H9 (cell line): ENCODE data around the gene PALM3. TPM values are rescaled to one million over a fixed set of nuclear protein-coding genes. Genes with fewer than 3 reads are reported as not detected.

Experiments
- DNase-seq: peaks from one replicate; pipeline ENCODE4 v3.0.0-alpha.2; 2017
- H2AFZ ChIP-seq: one replicate; pipeline ENCODE4 v1.6.1; 2013; ENCODE audit warnings: mild to moderate bottlenecking, low read length, control low read depth, moderate library complexity
- H2AK5ac ChIP-seq: 2 replicates; pipeline ENCODE4 v1.6.1; 2013; ENCODE audit warnings: low read length, control low read depth, mixed read lengths; ENCODE audit not compliant: insufficient read length
- H2BK120ac ChIP-seq: one replicate; pipeline ENCODE4 v1.6.1; 2013; ENCODE audit warnings: low read depth, mild to moderate bottlenecking, low read length, control low read depth, inconsistent platforms; ENCODE audit not compliant: poor library complexity, severe bottlenecking
- H2BK12ac ChIP-seq: 2 replicates; pipeline ENCODE4 v1.6.1; 2013; ENCODE audit warnings: low read length, control low read depth, mixed read lengths, low read depth; ENCODE audit not compliant: insufficient read length
- H2BK15ac ChIP-seq: 2 replicates; pipeline ENCODE4 v1.6.1; 2013; ENCODE audit warnings: low read depth, low read length, control low read depth
- H2BK20ac ChIP-seq: one replicate; pipeline ENCODE4 v1.6.1; 2013; ENCODE audit warnings: low read depth, mild to moderate bottlenecking, low read length, control low read depth, inconsistent platforms; ENCODE audit not compliant: poor library complexity, severe bottlenecking
- H2BK5ac ChIP-seq: 2 replicates; pipeline ENCODE4 v1.6.1; 2013; ENCODE audit warnings: low read length, control low read depth, mixed read lengths; ENCODE audit not compliant: insufficient read length
- H3K14ac ChIP-seq: 2 replicates; pipeline ENCODE4 v1.6.1; 2013; ENCODE audit warnings: low read length, control low read depth; ENCODE audit not compliant: insufficient read depth
- H3K18ac ChIP-seq: 2 replicates; pipeline ENCODE4 v1.6.1; 2013; ENCODE audit warnings: low read depth, mild to moderate bottlenecking, mixed read lengths, low read length, control low read depth; ENCODE audit not compliant: insufficient read length
- H3K23ac ChIP-seq: 2 replicates; pipeline ENCODE4 v1.6.1; 2013; ENCODE audit warnings: low read length, control low read depth, mixed read lengths, low read depth; ENCODE audit not compliant: insufficient read length
- H3K23me2 ChIP-seq: 2 replicates; pipeline ENCODE4 v1.6.1; 2013; ENCODE audit warnings: low read depth, mild to moderate bottlenecking, mixed read lengths, low read length, control low read depth; ENCODE audit not compliant: insufficient read length, poor library complexity, severe bottlenecking
- H3K27ac ChIP-seq: 2 replicates; pipeline ENCODE4 v1.5.1; 2013; ENCODE audit warnings: low read length, control low read depth, mixed read lengths, low read depth; ENCODE audit not compliant: insufficient read length
- H3K27me3 ChIP-seq: 2 replicates; pipeline ENCODE4 v1.6.1; 2013; ENCODE audit warnings: low read length, control low read depth, inconsistent platforms; ENCODE audit not compliant: insufficient read depth
- H3K4ac ChIP-seq: 2 replicates; pipeline ENCODE4 v1.6.1; 2013; ENCODE audit warnings: low read depth, mild to moderate bottlenecking, control low read depth, inconsistent platforms, low read length, moderate library complexity
- H3K4me1 ChIP-seq: 2 replicates; pipeline ENCODE4 v1.6.1; 2013; ENCODE audit warnings: low read length, control low read depth, inconsistent platforms; ENCODE audit not compliant: insufficient read depth
- H3K4me2 ChIP-seq: 2 replicates; pipeline ENCODE4 v1.6.1; 2013; ENCODE audit warnings: low read length, control low read depth, mixed read lengths; ENCODE audit not compliant: insufficient read length, insufficient read depth
- H3K56ac ChIP-seq: 2 replicates; pipeline ENCODE4 v1.6.1; 2013; ENCODE audit warnings: low read depth, mild to moderate bottlenecking, mixed read lengths, low read length, control low read depth; ENCODE audit not compliant: insufficient read length
- H3K79me1 ChIP-seq: 2 replicates; pipeline ENCODE4 v1.6.1; 2013; ENCODE audit warnings: low read depth, mild to moderate bottlenecking, moderate library complexity, low read length, control low read depth, inconsistent platforms; ENCODE audit not compliant: insufficient read depth, poor library complexity, severe bottlenecking
- H3K79me2 ChIP-seq: 2 replicates; pipeline ENCODE4 v1.6.1; 2013; ENCODE audit warnings: low read length, control low read depth, inconsistent platforms; ENCODE audit not compliant: insufficient read depth
- H3K9ac ChIP-seq: 2 replicates; pipeline ENCODE4 v1.6.1; 2013; ENCODE audit warnings: low read length, control low read depth, mixed read lengths; ENCODE audit not compliant: insufficient read length; ENCODE audit errors: extremely low read depth
- H3K9me3 ChIP-seq: one replicate; pipeline ENCODE4 v1.6.1; 2013; ENCODE audit warnings: low read depth, low read length, inconsistent platforms; ENCODE audit not compliant: control insufficient read depth
- H3T11ph ChIP-seq: one replicate; pipeline ENCODE4 v1.6.1; 2013; ENCODE audit warnings: mild to moderate bottlenecking, low read length, control low read depth, inconsistent platforms
- H4K20me1 ChIP-seq: one replicate; pipeline ENCODE4 v1.6.1; 2013; ENCODE audit not compliant: control insufficient read depth, insufficient read length, insufficient read depth
- H4K5ac ChIP-seq: 2 replicates; pipeline ENCODE4 v1.6.1; 2013; ENCODE audit warnings: low read depth, mild to moderate bottlenecking, mixed read lengths, low read length, control low read depth; ENCODE audit not compliant: insufficient read length
- H4K8ac ChIP-seq: replicated peaks from 2 replicates; pipeline ENCODE4 v1.6.1; 2013; ENCODE audit warnings: low read length, control low read depth, mixed read lengths, low read depth; ENCODE audit not compliant: insufficient read length
- H4K91ac ChIP-seq: 2 replicates; pipeline ENCODE4 v1.6.1; 2013; ENCODE audit warnings: low read depth, mild to moderate bottlenecking, moderate library complexity, mixed read lengths, low read length, control low read depth; ENCODE audit not compliant: insufficient read length
- H3K27ac Mint-ChIP-seq, 3 experiments: 2 replicates in 2 of 3; 3 replicates in 1 of 3; pipeline ENCODE4 v1.8.0; 2020 to 2021; ENCODE audit warnings: mixed read lengths in 3 of 3, mild to moderate bottlenecking in 1 of 3, moderate library complexity in 1 of 3
- H3K27me3 Mint-ChIP-seq: 2 replicates; pipeline ENCODE4 v1.8.0; 2021; ENCODE audit warnings: low read depth, mild to moderate bottlenecking, moderate library complexity, mixed read lengths
- H3K36me3 Mint-ChIP-seq, 3 experiments: 2 replicates in 2 of 3; 3 replicates in 1 of 3; pipeline ENCODE4 v1.8.0; 2020 to 2021; ENCODE audit warnings: low read depth in 3 of 3, mixed read lengths in 3 of 3; ENCODE audit not compliant: insufficient read depth in 1 of 3
- H3K4me1 Mint-ChIP-seq, 2 experiments: 2 replicates each; pipeline ENCODE4 v1.8.0; 2020; ENCODE audit warnings: mixed read lengths in 2 of 2
- H3K4me3 Mint-ChIP-seq, 2 experiments: 2 replicates in 1 of 2; 3 replicates in 1 of 2; pipeline ENCODE4 v1.8.0; 2020 to 2021; ENCODE audit warnings: mild to moderate bottlenecking in 2 of 2, mixed read lengths in 2 of 2, moderate library complexity in 1 of 2
- H3K9me3 Mint-ChIP-seq, 2 experiments: 2 replicates in 1 of 2; 3 replicates in 1 of 2; pipeline ENCODE4 v1.8.0; 2020; ENCODE audit warnings: mild to moderate bottlenecking in 2 of 2, mixed read lengths in 2 of 2, moderate library complexity in 1 of 2
- WGBS: extraction: QIAGEN DNeasy Blood & Tissue Kit; methylation state at CpG from one replicate; pipeline ENCODE4 v1.1.7; 2013; ENCODE audit warnings: missing lambda C conversion rate, low lambda C conversion rate, mixed read lengths; ENCODE audit not compliant: insufficient read length; ENCODE audit errors: extremely low coverage; 5-methylcytosine and 5-hydroxymethylcytosine counted together
- total RNA-seq: library from RNA; stranded (reverse); gene quantifications from 2 replicates; pipeline ENCODE4 v1.2.1, GENCODE V29; 2021
- TF ChIP-seq, protein P1 (sequence below): fragments of 200-600 bp; sonication (generic); conservative IDR thresholded peaks from 3 replicates; pipeline ENCODE4 v1.8.0; 2021; ENCODE audit warnings: antibody characterized with exemption, mild to moderate bottlenecking

The PALM3 gene
- total RNA-seq, 1 experiment from 2014 or later: 11.5 TPM

DNA sequence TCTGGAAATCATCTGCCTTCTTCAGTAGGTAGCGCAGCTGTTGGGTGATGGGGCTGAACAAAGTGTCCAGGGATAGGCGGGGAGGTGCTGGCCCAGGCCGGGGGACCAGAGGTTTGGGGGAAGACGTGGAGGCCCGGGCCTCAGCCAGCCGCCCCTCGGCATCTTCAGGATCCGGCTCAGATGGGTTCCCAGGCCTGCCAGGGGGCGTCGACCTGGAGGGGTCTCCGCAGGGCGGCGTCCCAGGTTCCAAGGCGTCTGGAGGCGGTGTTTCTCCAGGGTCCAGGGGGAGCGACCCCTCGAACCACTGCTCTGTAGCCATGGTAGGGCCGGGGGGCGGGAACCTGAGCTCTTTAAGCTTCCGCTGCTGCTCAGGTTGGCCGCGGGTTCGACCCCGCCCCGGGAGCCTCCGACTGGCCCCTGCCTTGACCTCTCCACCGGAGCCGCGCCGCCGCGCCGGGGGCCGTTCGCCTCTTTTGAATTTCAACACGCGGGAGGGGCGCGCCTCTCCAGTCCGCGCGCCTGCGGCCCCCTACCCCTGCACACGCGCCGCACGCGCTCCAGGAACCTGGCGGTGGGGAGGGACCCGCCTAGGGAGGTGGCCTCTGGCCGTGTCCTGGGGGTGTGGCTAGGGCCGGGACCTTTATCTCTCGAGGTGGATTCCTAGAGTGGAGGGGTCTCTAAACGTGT lies 23.6 kb upstream of the PALM3 start, which contains the start of gene C19orf67:
Gene C19orf67, minus strand, starts transcription at position 475 of the 687 bp plus-strand sequence. Its CDS starts 156 bp downstream, at position 319.
- Histone ChIP-seq H3K4me1 (no peaks in the 10 kb centered on the region; the same call in 1 of the 2 replicates), H3K79me2 (no peaks in the 10 kb centered on the region), H2BK120ac (no peak within 1 kb of the TSS), H3K27ac (no peak within 1 kb of the TSS), H3K23me2 (peaks cover 9% of the 10 kb centered on the region), H2AK5ac (no peak within 1 kb of the TSS), H3K4ac (no peak within 1 kb of the TSS), H2BK5ac (no peak within 1 kb of the TSS), H2BK15ac (no peak within 1 kb of the TSS), H4K8ac (no peak within 1 kb of the TSS), H3K56ac (no peak within 1 kb of the TSS), H2BK20ac (no peak within 1 kb of the TSS), H2AFZ (no peak within 1 kb of the TSS), H3K14ac (peak within 1 kb of the TSS; percentile 36; the same call in 1 of the 2 replicates), H4K20me1 (no peaks in the 10 kb centered on the region), H3K4me2 (no peak within 1 kb of the TSS), H2BK12ac (no peak within 1 kb of the TSS), H3K18ac (no peak within 1 kb of the TSS), H3K27me3 (no peaks in the 10 kb centered on the region), H3T11ph (no peak within 1 kb of the TSS), H3K79me1 (no peaks in the 10 kb centered on the region), H3K23ac (no peak within 1 kb of the TSS), H3K9me3 (no peaks in the 10 kb centered on the region), H4K91ac (no peak within 1 kb of the TSS), H4K5ac (no peak within 1 kb of the TSS), H3K9ac (no peak within 1 kb of the TSS)
- TF ChIP-seq, protein P1, sequence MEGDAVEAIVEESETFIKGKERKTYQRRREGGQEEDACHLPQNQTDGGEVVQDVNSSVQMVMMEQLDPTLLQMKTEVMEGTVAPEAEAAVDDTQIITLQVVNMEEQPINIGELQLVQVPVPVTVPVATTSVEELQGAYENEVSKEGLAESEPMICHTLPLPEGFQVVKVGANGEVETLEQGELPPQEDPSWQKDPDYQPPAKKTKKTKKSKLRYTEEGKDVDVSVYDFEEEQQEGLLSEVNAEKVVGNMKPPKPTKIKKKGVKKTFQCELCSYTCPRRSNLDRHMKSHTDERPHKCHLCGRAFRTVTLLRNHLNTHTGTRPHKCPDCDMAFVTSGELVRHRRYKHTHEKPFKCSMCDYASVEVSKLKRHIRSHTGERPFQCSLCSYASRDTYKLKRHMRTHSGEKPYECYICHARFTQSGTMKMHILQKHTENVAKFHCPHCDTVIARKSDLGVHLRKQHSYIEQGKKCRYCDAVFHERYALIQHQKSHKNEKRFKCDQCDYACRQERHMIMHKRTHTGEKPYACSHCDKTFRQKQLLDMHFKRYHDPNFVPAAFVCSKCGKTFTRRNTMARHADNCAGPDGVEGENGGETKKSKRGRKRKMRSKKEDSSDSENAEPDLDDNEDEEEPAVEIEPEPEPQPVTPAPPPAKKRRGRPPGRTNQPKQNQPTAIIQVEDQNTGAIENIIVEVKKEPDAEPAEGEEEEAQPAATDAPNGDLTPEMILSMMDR: no peak
- no peak within 1 kb of the TSS for H3K27ac Mint-ChIP-seq
- peaks cover 9% of the 10 kb centered on the region for H3K27me3 Mint-ChIP-seq
- H3K36me3 Mint-ChIP-seq: peaks cover 11 to 29% (median 21%) of the 10 kb centered on the region in 3 experiments; a peak in 6 of 7 replicates
- H3K4me3 Mint-ChIP-seq: peak within 1 kb of the TSS in 1 of 2 experiments; percentile 33; a peak in 1 of 5 replicates
- no peaks in the 10 kb centered on the region for H3K9me3 Mint-ChIP-seq
- peaks cover 6 to 7% of the 10 kb centered on the region in 2 experiments for H3K4me1 Mint-ChIP-seq
- no CpG with 5 or more reads among the region's 54 CpGs for WGBS
- no peak for DNase-seq
